Measurements from ENCODE around the gene KIF20B.

Gene KIF20B

DNA sequence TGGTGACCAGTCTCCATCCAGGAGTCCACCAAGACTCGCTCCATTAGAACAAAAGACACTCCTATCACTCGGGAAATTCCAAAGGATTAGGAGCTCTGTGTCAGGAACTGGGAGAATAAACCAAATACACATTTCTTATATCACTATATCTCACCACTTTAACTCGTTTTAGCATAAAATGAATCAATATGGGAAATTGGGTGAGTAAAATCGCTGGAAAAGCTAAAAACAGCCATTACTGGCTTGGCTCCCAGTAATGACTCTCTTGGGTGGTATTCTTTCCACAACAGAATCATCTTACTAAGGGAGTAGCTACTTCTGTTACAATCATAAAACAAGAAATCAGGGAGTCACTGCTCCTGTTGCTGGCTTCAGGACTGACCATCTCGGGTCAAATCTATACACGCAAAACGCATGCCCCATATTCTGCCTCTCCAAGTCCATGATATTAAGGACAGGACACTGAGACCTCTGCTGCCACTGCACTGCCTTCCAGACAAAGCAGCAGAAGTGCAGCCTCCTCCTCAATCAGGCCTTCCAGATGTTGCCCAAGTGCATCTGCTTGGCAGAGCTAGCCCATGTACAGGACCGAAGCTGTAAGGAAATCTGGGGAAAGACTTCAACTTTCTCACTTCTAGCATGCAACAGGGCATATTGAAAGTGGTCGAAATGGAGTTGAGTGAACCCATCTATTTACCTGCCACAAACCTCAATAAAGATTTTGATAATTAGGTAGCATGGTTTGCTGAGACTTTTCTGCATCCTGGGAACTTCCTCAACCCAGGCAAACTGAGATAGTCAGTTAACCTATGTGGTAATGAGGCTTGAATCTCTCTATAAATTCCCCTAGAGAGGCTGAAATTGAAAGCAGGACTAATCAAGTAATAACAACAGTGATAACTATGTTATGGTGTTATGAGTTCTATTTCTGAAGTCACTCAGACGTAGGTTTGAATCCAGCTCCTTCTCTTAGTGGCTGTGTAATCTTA lies 42.0 kb upstream of the KIF20B start:
- CTCF ChIA-PET = interaction anchor here (0.8 to 4.0 kb wide), 11 partner anchors 10 to 87 kb away, joined by 3 to 24 read pairs (median 5); partner anchors contain the start of gene KIF20B
- POLR2A ChIA-PET = interaction anchor here (1.7 kb wide), 1 partner anchor 42 kb away, joined by 6 read pairs; the partner anchor contains the start of gene KIF20B
- no peak for DNase-seq (ENCODE audit: extremely low spot score)
- TF ChIP-seq, protein P1, sequence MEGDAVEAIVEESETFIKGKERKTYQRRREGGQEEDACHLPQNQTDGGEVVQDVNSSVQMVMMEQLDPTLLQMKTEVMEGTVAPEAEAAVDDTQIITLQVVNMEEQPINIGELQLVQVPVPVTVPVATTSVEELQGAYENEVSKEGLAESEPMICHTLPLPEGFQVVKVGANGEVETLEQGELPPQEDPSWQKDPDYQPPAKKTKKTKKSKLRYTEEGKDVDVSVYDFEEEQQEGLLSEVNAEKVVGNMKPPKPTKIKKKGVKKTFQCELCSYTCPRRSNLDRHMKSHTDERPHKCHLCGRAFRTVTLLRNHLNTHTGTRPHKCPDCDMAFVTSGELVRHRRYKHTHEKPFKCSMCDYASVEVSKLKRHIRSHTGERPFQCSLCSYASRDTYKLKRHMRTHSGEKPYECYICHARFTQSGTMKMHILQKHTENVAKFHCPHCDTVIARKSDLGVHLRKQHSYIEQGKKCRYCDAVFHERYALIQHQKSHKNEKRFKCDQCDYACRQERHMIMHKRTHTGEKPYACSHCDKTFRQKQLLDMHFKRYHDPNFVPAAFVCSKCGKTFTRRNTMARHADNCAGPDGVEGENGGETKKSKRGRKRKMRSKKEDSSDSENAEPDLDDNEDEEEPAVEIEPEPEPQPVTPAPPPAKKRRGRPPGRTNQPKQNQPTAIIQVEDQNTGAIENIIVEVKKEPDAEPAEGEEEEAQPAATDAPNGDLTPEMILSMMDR (IDR thresholded peaks at IDR 0.05; ENCODE audit: control extremely low read depth, extremely low read depth, low read depth, missing control alignments) = no peak

DNA sequence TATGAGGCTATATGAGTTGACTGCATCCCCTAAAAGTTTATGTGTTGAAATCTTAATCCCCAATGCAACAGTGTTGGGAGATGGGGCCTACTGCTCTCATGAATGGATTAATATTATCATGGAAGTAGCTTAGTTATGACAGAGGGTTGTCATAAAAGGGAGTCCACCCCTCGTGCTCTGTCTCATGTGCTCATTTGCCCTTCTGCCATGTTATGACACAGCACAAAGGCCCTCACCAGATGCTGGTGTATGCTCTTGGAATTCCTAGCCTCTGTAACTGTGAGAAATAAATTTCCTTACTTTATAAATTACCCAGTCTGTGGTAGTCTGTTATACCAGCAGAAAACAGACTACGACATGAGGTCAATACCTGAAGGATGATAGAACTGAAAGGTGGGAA lies 38.8 kb upstream of the KIF20B start:
- ChIA-PET CTCF (interaction anchor here (0.6 to 4.5 kb wide), 6 partner anchors 7 to 36 kb away, joined by 3 to 23 read pairs (median 5); no protein-coding TSS in a partner anchor), POLR2A (no interaction called here)
- no peak for DNase-seq (ENCODE audit: extremely low spot score)
- TF ChIP-seq, protein P1 (IDR thresholded peaks at IDR 0.05; ENCODE audit: control extremely low read depth, extremely low read depth, low read depth, missing control alignments) = no peak

DNA sequence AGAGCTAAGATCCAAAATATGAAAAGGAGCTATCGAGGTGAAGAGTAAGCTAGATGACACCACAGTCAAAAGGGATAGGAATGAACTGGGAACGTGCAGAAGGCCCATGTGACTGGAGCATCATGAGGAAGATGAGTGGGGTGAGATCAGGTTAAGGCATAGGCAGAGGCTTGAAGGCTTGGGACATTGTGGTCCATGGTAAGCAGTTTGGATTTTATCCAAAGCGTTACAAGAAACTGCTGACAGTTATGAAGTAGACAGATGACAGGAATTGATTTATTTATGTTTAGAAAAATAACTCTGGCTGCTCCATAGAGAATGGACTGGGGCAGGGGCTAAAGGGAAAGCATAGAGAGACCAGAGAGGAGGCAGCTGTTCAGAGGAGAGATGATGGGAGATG lies 38.2 kb upstream of the KIF20B start:
- TF ChIP-seq, protein P1 (IDR thresholded peaks at IDR 0.05; ENCODE audit: control extremely low read depth, extremely low read depth, low read depth, missing control alignments) = no peak
- DNase-seq (ENCODE audit: extremely low spot score) = no peak
- ChIA-PET CTCF (interaction anchor here (0.6 to 4.5 kb wide), 7 partner anchors 8 to 35 kb away, joined by 3 to 23 read pairs (median 4); no protein-coding TSS in a partner anchor), POLR2A (no interaction called here)

DNA sequence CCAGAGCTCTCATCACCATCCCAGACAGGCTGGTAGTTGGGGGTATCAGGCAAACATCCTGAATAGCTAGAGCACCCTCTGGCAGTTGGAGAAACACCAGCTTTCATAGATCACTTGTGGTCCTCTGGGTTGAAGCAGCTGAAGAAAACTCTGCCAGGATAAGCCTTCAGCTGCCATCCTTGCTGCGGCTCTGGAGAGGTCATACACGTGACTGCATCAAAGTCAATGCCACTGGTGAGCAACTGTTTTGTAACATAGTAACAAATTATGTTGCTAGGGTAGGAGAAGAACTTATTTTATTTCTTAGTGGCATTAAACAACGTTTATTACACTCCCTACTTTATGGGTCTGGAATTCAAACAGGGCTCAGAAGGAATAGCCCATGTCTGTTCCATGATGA lies 37.2 kb upstream of the KIF20B start:
- ChIA-PET POLR2A (no interaction called here), CTCF (interaction anchor here (1.0 to 4.5 kb wide), 9 partner anchors 8 to 54 kb away, joined by 3 to 23 read pairs (median 3); partner anchors contain the start of gene KIF20B)
- no peak for DNase-seq (ENCODE audit: extremely low spot score)
- TF ChIP-seq, protein P1 (IDR thresholded peaks at IDR 0.05; ENCODE audit: control extremely low read depth, extremely low read depth, low read depth, missing control alignments) = peak; percentile 4

DNA sequence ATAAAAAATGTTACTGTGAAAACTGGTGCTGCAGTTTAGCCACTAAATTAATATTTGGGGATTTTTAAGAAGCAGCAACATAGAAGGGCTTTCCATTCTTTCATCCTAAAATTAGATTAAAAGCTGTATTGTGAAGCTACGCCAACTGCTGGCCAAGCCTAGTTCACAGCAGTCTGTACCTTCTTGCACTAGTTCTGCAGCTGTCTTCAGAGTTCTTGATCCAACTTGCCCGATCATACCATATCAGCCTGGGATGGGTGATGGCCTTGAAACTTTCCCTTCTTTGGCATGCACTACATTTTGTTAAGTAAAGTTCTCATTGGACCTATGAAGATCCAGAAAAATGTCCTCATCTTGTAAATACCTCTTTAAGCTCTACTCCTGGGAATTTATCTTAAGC lies 36.1 kb upstream of the KIF20B start:
- CTCF ChIA-PET = interaction anchor here (0.9 to 4.5 kb wide), 8 partner anchors 9 to 56 kb away, joined by 3 to 23 read pairs (median 3); partner anchors contain the start of gene KIF20B
- no peak for DNase-seq (ENCODE audit: extremely low spot score)
- TF ChIP-seq, protein P1 (IDR thresholded peaks at IDR 0.05; ENCODE audit: control extremely low read depth, extremely low read depth, low read depth, missing control alignments) = no peak
- POLR2A ChIA-PET = no interaction called here

DNA sequence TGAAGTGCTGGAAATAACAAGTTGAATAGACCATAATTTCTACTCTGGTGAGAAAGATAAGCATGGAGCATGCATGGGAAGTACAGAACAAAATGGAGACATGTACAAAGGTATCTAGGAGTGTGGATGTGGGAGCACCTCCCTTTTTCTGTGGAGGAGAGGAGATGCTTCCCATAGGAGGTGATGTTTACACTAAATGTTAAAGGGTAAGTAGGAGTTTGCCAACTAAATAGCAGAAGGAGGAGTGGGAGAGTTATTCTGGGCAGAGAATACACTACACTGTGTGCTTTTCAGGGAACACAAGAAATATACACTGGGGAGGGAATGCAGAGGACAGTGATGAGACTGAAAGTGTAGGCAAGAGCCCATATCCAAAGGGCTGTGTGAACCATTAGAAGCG lies 35.3 kb upstream of the KIF20B start:
- TF ChIP-seq, protein P1 (IDR thresholded peaks at IDR 0.05; ENCODE audit: control extremely low read depth, extremely low read depth, low read depth, missing control alignments) = no peak
- CTCF ChIA-PET = interaction anchor here (1.1 to 4.5 kb wide), 2 partner anchors 8 to 11 kb away, joined by 3 to 23 read pairs; no protein-coding TSS in a partner anchor
- no peak for DNase-seq (ENCODE audit: extremely low spot score)
- POLR2A ChIA-PET = no interaction called here

Data from GM10248 (cell line).